Tibial nerve (tissue), 4 donors: ENCODE measurements around the gene SIX6. TPM values are rescaled to one million over a fixed set of nuclear protein-coding genes. Genes with fewer than 3 reads are reported as not detected.
"Not testable (repeated sequence)": the region's sequence is repeated elsewhere in the genome, so short reads cannot be mapped to it uniquely, and the experiment has no call there.

Source experiments
- DNase-seq, 2 donors: peaks; one replicate each; pipeline ENCODE4 v3.0.0-alpha.2; 2019; ENCODE audit warnings: low spot score in 2 of 2
- H3K27ac ChIP-seq, 4 donors: fragments of 200-600 bp; sonication (generic) in 3 of 4; one replicate each; pipeline ENCODE4 v1.5.1; 2017 to 2019; ENCODE audit warnings: mild to moderate bottlenecking in 1 of 4
- H3K27me3 ChIP-seq, 2 donors: fragments of 200-600 bp; sonication (generic) in 1 of 2; one replicate each; pipeline versions ENCODE4 v1.5.1 to v1.6.0; 2017 to 2019
- H3K36me3 ChIP-seq, 3 donors: fragments of 200-600 bp; sonication (generic); one replicate each; pipeline ENCODE4 v1.5.1; 2018 to 2019
- H3K4me1 ChIP-seq, 4 donors: fragments of 200-600 bp; sonication (generic) in 3 of 4; one replicate each; pipeline ENCODE4 v1.5.1; 2017 to 2019
- H3K4me3 ChIP-seq, 4 donors: fragments of 200-600 bp; sonication (generic) in 3 of 4; one replicate each; pipeline ENCODE4 v1.5.1; 2017 to 2019; ENCODE audit warnings: mild to moderate bottlenecking in 1 of 4, moderate library complexity in 1 of 4
- H3K9me3 ChIP-seq, 4 donors: fragments of 200-600 bp; sonication (generic) in 3 of 4; one replicate each; pipeline ENCODE4 v1.5.1; 2017 to 2019
- CTCF ChIP-seq, 5 experiments: fragments of 200-600 bp in 3 of 5; fragments of 450-650 bp in 2 of 5; sonication (generic) in 3 of 5; IDR thresholded peaks; one replicate each; pipeline ENCODE4 v1.5.1; 2016 to 2019; ENCODE audit warnings: antibody characterized with exemption in 5 of 5, mild to moderate bottlenecking in 3 of 5, moderate library complexity in 2 of 5
- EP300 ChIP-seq, 2 donors: sonication (generic); formaldehyde crosslinking; IDR thresholded peaks; one replicate each; pipeline ENCODE4 v1.6.1; 2017; ENCODE audit warnings: antibody characterized with exemption in 2 of 2, mild to moderate bottlenecking in 1 of 2
- POLR2A ChIP-seq, 2 donors: fragments of 450-650 bp; IDR thresholded peaks; one replicate each; pipeline ENCODE4 v1.6.1; 2017; ENCODE audit warnings: antibody characterized with exemption in 2 of 2, mild to moderate bottlenecking in 2 of 2, moderate library complexity in 2 of 2
- WGBS, 2 donors: methylation state at CpG; one replicate each; pipeline ENCODE4 v1.1.5; 2018; 5-methylcytosine and 5-hydroxymethylcytosine counted together
- total RNA-seq, 4 donors: library from RNA; depleted of rRNA; stranded (reverse); fragments of >200 nt; gene quantifications; one replicate each; pipeline ENCODE4 v1.1.0, GENCODE V29; 2016

Gene SIX6
- not detected for total RNA-seq

- H3K27ac ChIP-seq, result no peak within 1 kb of the TSS
- WGBS, 2 donors, result 1 to 3% methylated on average over 38 to 55 of the region's 55 CpGs
- H3K4me1 ChIP-seq, result peaks cover 0 to 51% (median 17%) of the 10 kb centered on the region in 4 donors
- H3K36me3 ChIP-seq, result no peaks in the 10 kb centered on the region
- H3K27me3 ChIP-seq, result peaks cover 0 to 100% of the 10 kb centered on the region in 2 donors
- H3K9me3 ChIP-seq, result no peaks in the 10 kb centered on the region
- H3K4me3 ChIP-seq, result peak within 1 kb of the TSS in 1 of 4 donors; percentile 29
- TF ChIP-seq EP300 (IDR thresholded peaks at IDR 0.05) (no peak), CTCF (IDR thresholded peaks at IDR 0.05) (no peak), POLR2A (IDR thresholded peaks at IDR 0.05) (no peak)
- DNase-seq, result no peak
Observed at GRCh38 chr14:60508707-60509437, at the start of gene SIX6. SIX6 (plus strand) TSS chr14:60509146; CDS start chr14:60509399, 253 bp downstream.

GRCh38 chr14:60480248-60480647 lies 28.7 kb upstream of the SIX6 start:
- DNase-seq, H3K27ac ChIP-seq: not testable (repeated sequence)
- 96% methylated on average over 7 of the region's 7 CpGs for WGBS, 2 donors

GRCh38 chr14:60482743-60483142 lies 26.2 kb upstream of the SIX6 start:
- Histone ChIP-seq H3K9me3 (peaks cover 0 to 18% (median 0%) of the 10 kb centered on the region in 4 donors), H3K4me1 (peaks cover 0 to 13% (median 6%) of the 10 kb centered on the region in 4 donors), H3K27me3 (peaks cover 0 to 43% of the 10 kb centered on the region in 2 donors), H3K27ac (no peak overlapping the region), H3K4me3 (no peak overlapping the region), H3K36me3 (no peaks in the 10 kb centered on the region)
- TF ChIP-seq EP300 (IDR thresholded peaks at IDR 0.05) (no peak), POLR2A (IDR thresholded peaks at IDR 0.05) (no peak), CTCF (IDR thresholded peaks at IDR 0.05) (no peak)
- WGBS, 2 donors, result 79 to 89% methylated on average over 1 of the region's 1 CpG
- no peak for DNase-seq

More at GRCh38 chr14:60480248-60480647, 28.7 kb upstream of the SIX6 start:
- H3K27me3 ChIP-seq, result peaks cover 0 to 18% of the 10 kb centered on the region in 2 donors
- peaks cover 0 to 15% (median 0%) of the 10 kb centered on the region in 4 donors for H3K9me3 ChIP-seq
- not testable (repeated sequence) for H3K36me3 ChIP-seq, H3K4me3 ChIP-seq, H3K4me1 ChIP-seq

GRCh38 chr14:60485057-60485597 lies 23.8 kb upstream of the SIX6 start:
- Histone ChIP-seq H3K4me1 (peaks cover 0 to 13% (median 6%) of the 10 kb centered on the region in 4 donors), H3K27me3 (peaks cover 0 to 63% of the 10 kb centered on the region in 2 donors), H3K27ac (no peak overlapping the region), H3K4me3 (peak overlapping the region in 2 of 4 donors; percentile 18 to 45), H3K36me3 (no peaks in the 10 kb centered on the region), H3K9me3 (peaks cover 0 to 15% (median 0%) of the 10 kb centered on the region in 4 donors)
- no peak for TF ChIP-seq EP300 (IDR thresholded peaks at IDR 0.05)
- 6 to 8% methylated on average over 25 of the region's 25 CpGs for WGBS, 2 donors
- DNase-seq, result no peak

GRCh38 chr14:60485598-60486251 lies 23.2 kb upstream of the SIX6 start, which contains the start of gene C14orf39:
C14orf39 (minus strand) TSS chr14:60486063; CDS start chr14:60485078, 985 bp downstream.
- 3 to 4% methylated on average over 38 to 49 of the region's 57 CpGs for WGBS, 2 donors
- Histone ChIP-seq H3K27me3 (peaks cover 0 to 63% of the 10 kb centered on the region in 2 donors), H3K4me1 (peaks cover 0 to 13% (median 6%) of the 10 kb centered on the region in 4 donors), H3K9me3 (peaks cover 0 to 9% (median 0%) of the 10 kb centered on the region in 4 donors), H3K4me3 (peak within 1 kb of the TSS in 3 of 4 donors; percentile 16 to 45 (median 18)), H3K36me3 (no peaks in the 10 kb centered on the region), H3K27ac (no peak within 1 kb of the TSS)
- DNase-seq, result no peak
- no peak for TF ChIP-seq POLR2A (IDR thresholded peaks at IDR 0.05)
- no peak for TF ChIP-seq EP300 (IDR thresholded peaks at IDR 0.05)
- no peak for TF ChIP-seq CTCF (IDR thresholded peaks at IDR 0.05)
